ENCODE results near the gene TGM4.

TGM4 gene

DNA sequence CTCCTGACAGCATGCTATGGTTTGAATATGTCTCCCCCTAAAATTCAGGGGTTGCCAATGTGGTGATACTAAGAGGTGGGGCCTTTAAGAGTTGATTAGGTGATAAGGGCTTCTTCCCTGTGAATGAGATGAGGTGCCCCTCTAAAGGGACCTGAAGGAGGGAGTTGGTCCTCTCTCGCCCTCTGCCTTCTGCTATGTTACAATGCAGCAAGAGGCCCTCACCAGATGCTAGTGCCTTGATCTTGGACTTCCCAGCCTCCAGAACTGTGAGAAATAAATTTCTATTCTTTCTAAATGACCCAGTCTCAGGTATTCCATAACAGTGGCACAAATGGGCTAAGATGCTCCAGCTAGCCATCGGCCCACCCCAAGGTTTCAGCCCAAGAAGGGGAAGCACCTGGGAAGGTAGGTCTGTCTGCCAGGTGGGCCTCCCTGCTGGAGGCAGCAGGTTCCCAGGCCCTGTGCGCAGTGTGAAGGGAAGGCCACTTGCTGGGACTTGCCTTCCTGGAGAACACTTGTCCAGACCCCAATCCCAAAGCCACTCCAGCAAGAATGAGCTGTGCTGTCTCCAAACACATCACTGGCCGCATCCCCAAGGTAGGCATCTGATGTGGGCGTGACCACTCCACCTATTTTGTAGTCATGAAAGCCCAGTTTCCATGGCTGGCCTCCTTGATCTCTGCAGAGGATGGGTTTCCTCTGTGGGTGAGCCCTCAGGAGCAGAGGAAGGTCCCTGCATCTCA lies 9.0 kb downstream of the TGM4 start:
- DNase-seq, result no peak

DNA sequence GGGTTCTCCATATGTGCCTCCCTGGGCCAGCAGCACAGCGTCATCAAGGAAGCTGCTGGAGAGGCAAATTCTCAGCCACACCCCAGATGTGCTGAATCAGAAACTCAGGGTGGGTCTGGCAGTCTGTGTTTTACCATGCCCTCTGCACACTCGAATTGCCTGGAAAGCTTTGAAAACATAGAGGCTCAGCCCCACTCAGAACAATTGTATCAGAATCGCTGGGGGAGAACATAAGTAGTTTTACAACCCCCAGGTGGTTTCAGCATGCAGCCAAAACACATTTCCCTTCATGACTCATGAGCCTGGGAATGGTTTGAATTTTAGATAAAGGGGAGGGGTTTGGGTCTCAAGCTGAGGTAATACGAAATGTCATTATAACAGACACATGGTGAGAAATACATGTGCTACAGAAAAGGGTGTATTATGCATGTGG lies 9.6 kb downstream of the TGM4 start:
- DNase-seq, result no peak

DNA sequence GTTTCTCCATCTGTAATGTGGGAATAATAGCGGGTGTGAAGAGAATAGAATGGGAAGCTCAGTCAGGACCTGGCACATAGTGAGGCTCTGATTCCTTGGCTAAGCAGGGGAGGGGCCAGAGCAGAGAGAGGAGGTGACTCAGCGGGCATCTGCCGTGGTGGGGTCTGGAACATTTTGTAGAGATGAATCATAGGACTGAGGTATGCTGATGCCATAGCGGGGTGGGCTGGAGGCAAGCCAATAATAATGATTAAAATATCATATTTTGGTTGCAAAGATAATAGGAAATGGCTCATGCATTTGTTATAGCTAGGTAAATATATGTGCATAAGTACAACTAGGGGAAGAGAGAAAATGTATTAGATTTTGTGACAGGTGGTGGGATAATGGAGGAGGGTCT lies 11.2 kb downstream of the TGM4 start:
- no peak for DNase-seq

DNA sequence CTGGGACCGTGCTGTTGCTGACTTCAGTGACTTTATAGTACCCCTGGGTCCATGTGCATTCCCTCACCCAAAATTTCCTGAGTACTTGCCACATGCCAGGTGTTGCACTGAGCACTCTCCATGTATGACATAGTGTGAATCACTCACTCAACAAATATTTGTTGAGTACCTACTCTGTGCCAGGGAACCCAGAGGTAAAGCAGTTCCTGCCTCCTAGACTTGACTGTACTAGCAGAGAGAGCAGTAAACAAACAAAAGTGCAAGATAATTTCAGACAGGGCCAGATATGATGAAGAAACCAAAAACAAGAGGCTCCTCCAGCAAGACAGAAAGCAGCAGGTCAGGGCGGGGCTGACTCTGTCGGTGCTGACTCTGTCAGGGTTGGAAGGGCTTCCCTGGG lies 12.2 kb downstream of the TGM4 start:
- no peak for DNase-seq

DNA sequence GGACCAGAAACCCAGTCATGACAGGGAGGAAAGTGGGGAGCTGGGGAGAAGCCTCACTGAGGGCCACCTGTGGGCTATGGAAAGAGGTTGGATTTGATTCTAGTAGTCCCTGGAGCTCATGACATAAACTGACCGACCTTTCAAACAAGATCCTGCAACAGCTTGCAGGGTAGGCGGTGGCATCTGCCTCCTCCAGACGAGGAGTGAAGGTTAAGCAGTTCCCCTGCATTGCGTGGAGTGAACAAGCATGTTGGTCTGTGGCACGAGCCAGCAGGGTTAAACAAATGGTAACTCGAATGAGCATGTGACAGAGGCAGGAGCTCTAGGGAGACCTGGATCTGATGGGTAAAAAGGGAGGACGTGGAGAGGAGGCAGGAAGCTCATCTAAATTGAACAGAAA lies 12.7 kb downstream of the TGM4 start:
- no peak for DNase-seq

DNA sequence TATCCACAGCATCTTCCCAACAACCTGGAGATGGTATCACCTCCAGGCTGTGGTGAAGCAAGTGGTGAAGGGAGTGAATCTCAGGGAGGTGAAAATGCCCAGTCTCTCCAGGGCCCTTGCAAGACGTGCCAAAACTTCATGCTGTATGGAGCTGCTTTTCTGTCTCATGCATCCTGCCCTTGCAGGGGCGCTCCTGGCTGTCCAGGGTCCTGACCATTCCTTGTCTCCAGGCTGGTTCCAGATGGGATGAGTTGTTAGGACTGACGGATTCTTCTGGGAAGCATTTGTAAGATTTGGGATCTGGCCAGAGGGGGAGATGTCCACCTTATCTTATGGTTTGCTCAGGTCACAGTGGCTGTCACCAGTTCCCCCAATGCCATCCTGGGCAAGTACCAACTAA lies 15.8 kb downstream of the TGM4 start:
- DNase-seq, result no peak

DNA sequence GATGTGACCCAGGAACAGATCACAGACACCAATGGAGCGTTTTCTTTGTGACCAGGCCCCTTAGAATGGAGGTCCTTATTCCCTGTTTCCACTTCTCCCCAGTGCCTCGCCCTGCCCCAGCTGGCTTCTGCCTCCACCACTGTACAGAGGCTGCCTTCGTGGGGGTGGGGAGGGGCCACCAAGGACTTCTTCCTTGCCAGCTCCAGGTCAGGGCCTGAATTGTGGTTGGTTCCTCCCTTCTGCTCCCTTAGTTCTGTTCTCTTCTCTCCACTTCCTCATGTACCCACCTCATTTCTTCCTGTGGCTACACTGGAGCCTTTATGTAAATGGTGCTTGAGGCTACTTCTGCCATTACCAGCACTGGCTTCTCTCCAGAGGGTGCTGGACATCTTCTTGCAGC lies 16.4 kb downstream of the TGM4 start:
- no peak for DNase-seq

DNA sequence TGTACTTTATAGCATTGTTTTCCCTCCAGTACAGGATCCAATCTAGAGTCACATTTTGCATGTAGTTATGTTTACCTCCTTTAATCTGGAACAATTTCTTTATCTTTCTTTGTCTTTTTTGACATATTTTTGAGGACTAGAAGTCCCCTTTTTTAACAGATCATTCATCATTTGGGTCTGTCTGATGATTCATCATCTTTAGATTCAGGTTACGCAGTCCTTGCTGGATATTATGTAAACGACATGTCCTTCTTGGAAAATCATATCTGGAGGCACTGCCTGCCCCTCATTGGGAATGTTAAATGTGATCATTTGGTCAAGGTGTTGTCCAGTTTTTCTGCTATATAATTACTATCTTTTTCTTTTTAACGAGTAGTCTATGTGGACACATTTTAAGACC lies 18.3 kb downstream of the TGM4 start:
- no peak for DNase-seq

DNA sequence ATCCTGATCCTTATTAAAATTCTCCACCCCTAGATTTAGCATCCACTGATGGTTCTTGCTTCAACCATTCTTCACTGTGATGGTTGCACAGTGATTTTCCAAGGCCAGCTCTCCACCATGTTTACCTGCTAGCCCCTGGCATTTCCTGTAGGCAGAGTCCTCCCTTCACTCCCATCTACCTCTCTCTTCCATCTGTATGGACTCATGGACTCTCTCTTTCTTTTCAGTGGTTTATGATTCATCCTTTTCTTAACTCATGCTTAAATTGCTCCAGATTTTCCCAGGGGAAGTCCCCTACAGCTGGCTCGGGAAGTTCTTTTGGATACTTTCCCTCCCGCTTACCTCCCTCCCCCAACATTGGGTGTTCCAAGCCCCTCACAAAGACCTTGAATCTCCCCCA lies 18.7 kb downstream of the TGM4 start:
- DNase-seq, result no peak

DNA sequence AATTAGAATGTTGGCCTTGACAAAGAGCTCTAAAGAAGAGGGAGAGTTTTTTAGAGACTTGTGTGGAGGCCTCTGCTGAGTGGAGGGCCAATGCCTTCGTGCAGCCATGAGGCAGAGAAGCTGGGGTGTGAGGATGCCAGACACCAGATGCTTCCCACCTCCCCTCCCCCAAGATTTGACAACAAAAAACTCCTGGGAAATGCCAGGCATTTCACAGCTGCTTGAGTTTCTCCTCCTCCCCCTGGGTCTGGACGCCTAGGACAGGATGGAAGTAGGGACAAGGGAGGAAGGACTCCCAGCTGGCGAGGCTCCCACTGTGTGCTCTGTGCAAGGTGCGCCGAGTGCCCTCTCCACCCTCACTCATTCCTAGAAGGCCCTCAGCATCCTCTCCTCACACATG lies 20.1 kb downstream of the TGM4 start:
- DNase-seq, result no peak

DNA sequence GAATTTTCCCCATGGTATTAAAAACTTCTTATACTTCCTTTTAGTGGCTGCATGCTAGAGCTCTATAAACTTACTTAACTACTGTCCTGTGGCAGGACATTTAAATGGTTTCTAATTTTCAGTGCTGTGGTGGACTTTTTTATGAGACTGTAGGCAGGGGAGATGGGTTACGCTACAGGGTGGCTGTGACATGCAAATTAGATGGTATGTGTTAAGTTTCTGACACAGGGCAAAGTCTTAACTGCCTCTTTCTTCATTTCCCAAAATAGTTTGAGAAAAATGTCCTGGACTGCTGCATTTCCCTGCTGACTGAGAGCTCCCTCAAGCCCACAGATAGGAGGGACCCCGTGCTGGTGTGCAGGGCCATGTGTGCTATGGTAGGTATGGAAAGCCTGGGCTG lies 22.0 kb downstream of the TGM4 start:
- DNase-seq, result no peak

DNA sequence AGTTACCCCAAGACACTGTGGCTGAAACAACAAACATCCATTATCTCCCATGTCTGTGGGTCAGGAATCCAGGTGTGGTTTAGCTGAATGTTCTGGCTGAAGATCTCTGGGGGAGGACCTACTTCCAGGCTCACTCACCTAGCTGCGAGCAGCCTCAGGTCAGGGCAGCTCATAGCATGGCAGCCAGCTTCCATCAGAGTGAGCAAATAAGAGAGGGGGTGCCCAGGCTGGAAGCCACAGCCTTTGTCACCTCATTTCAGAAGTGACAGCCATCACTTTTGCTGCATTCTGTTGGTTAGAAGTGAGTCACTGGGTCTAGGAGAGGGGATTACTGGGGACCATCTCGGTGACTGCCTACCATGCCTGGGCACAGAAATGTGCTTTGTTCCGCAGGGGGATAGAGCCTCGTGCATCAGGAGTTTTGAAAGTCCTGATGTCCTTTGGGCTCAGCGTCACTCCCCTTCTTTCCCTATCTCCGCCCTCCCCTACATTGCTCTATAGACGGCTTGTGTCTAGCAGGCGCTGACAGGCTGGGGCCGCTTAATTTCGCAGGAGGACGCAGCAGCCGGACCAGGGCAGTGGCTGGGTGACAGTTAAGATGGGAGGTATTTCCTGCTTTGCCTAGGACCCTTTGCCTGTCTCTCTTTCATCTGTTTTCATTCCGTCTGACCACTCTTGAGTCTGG lies 25.4 kb downstream of the TGM4 start:
- no peak for DNase-seq

DNA sequence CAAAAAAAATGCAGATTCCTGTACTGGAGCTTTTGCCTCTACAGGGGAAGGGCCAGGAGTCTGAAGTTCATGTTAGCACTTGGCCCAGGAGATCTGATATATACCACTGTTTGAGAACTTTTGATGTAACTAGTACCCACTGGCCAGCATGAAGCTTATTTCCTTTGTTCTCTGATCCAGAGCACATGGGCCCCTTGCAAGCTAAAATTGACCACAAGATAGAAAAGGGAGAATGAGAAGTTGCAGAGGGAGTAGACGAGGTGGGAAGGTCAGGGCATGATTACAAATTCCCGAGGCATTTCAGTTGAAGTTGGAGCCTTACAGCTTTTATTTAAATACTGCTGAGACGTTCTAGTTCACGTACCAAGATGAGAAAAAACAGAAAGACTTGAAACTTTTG lies 28.2 kb downstream of the TGM4 start:
- no peak for DNase-seq

DNA sequence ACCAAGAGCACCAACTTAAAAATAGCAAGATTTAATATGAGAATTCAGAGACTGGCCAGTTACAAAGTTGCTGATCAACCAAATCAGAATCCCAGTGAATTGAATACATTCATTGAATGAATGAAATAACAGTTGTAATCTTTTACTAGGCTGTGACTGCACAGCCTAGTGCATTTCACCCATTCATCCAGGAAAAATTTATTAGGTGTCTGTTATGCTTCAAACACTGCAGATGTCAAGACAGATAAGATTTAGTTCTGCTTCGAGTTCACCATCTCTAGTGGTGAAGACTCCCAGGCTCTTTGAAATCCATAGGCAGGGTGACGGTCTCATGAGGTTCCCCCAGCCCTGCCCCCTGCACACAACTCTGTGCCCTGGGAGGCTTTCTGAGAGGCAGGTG lies 28.9 kb downstream of the TGM4 start:
- DNase-seq, result no peak

DNA sequence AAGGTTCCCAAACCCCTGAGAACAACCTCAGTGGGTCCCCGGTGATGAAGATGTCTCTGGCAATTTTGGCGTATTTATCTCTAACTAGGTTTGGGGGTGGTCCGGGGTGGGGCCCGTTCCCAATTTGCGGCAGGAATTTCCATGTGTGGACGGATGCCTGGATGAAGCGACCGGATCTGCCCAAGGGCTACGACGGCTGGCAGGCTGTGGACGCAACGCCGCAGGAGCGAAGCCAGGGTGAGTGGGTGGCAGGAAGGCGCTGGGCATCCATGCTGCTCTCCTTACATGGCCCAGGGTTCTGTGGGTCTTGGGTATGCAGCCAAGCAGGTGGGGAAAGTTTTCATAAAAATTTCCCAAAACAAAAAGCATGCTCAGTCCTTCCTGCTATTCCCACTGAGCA lies 29.3 kb downstream of the TGM4 start:
- DNase-seq, result no peak

DNA sequence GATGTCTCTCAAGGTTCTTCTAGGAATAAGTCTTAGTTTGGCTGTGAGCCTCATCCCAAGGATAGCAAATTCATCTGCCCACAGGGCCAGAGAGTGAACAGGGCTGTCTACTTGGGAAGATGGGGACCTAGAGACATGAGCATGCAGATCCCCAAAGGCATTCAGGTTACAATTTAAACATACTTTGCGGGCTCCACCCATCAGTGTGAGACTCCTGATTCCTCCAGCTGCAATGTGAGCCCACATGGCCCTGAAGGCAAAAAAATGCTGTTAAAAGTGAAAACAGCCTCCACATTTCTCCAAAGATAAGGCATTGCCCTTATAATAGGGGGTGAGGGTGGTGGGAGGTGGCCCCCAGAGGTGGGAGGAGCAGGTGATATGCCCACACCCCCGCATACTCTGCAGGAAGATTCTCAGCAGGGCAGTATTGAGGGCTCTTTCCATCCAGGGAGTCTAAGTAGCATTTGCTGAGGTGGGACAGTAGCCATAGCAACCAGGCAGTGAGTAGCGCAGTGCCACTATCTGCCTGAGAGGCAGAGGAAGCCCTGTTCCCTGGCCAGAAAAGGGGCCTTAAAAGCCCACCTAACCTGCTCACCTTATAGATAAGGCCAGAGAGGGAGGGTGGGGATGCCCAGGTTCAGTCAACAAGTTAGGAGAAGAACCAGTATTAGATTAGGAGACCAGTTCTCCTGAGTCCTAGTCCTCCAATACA lies 31.2 kb downstream of the TGM4 start:
- no peak for DNase-seq

DNA sequence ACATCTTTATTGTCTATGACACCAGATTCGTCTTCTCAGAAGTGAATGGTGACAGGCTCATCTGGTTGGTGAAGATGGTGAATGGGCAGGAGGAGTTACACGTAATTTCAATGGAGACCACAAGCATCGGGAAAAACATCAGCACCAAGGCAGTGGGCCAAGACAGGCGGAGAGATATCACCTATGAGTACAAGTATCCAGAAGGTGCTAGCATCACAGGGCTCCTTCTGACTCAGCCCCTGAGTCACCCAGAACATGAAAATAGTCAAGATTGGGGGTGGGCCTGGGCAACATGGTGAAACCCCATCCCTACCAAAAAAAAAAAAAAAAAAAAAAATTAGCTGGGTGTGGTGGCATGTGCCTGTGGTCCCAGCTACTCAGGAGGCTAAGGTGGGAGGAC lies 32.6 kb downstream of the TGM4 start:
- no peak for DNase-seq

DNA sequence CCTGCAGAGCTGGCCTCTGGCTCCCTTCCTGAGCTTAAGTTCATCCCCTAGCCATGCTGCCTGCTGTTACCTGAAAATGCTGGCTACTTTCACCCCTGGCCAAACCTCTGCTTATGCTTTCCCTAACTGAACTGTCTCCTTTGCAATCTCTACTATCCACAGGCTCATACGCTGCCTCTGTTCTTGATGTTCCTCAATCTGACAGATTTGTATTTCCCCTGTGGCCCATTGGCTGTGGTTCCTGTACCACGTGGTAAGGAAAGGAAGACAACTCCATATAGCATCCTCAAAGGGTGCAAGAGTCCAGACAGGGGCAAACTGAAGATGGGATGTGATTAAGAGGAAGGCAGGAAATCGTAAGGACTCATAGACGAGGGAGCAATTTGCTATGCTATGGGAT lies 33.2 kb downstream of the TGM4 start:
- no peak for DNase-seq

DNA sequence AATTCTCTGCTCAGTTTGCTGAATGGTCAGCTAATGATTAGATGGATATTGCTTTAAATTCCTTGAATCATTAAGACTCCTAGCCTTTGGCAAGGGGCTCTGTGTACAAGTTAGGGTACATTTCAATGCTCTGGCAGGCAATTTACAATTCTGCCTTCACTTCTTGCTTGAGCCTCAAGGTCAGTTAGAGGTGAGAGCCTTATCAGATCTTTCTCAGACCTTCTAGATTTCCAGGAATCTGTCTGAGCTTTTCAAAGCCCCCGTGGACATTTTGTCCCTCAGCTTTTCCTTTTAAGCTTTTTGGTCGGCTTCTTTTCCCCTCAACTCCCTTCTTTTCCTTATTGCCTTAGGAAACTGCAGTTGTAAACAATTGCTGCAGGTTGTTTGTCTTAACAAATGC lies 34.7 kb downstream of the TGM4 start:
- no peak for DNase-seq

DNA sequence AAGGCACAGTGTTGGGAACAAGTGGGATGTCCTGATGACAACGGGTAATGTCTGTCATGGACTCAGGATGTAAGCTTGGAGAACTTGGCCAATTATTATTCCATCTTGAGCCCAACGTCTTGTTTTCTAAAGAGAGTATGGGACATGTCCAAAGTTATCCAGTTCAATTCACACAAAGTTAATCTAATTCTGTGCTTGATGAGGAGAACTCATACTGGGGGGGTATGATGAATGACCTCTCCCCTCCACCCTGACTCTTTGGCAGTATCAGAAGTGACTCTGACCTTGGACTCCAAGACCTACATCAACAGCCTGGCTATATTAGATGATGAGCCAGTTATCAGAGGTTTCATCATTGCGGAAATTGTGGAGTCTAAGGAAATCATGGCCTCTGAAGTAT lies 36.3 kb downstream of the TGM4 start:
- no peak for DNase-seq

DNA sequence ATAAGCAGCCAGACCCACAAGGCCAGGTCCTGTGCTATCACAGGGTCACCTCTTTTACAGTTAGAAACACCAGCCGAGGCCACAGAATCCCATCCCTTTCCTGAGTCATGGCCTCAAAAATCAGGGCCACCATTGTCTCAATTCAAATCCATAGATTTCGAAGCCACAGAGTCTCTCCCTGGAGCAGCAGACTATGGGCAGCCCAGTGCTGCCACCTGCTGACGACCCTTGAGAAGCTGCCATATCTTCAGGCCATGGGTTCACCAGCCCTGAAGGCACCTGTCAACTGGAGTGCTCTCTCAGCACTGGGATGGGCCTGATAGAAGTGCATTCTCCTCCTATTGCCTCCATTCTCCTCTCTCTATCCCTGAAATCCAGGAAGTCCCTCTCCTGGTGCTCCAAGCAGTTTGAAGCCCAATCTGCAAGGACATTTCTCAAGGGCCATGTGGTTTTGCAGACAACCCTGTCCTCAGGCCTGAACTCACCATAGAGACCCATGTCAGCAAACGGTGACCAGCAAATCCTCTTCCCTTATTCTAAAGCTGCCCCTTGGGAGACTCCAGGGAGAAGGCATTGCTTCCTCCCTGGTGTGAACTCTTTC lies 39.6 kb downstream of the TGM4 start:
- peak; percentile 14 for DNase-seq

DNA sequence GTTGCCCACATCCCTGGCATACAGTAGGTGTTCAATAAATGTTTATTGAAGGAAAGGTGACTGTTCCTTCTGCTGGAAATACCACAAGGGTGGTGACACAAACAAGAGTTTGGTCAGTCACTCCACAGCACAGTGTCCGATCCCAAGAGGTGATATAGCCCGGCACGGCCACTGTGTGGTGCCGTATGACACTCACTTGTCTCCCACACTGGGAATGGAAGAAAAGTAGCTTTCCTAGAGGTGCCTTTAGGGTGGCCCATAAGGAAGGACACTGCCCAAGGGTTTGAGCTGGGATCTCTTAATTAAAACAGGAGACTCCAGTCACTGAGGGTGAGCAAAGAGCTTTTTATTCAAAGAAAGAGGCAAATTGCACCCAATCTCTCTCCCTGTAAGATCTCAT lies 40.5 kb downstream of the TGM4 start:
- no peak for DNase-seq

DNA sequence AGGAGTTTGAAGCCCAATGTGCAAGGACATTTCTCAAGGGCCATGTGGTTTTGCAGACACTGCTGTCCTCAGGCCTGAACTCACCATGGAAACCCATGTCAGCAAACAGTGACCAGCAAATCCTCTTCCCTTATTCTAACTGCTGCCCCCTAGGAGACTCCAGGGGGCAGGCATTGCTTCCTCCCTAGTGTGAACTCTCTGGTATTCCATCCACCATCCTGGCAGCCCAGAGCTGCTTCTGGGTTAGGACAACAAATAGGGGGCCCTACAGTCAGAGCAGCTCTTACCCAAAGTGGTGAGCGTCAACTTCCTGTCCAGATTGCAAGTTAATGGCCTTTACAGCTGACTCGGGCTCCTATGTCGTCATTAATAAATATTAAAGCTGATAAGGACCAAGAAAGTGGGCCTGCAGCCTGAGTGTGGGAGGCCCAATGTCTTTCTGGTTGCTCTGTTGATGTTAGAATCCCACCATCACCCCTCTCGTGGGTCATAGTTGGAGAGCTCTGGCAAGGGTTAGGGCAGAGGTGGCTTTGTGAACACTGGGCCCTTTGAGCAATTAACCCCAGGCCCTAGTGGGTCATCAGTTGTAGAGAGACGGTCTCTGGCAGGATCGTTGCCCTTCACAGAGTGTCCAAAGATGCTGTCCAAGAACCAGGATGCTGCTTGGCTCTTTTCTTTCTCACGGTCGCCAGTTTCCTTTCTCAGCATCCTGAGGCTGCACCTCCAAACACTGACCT lies 41.5 kb downstream of the TGM4 start:
- DNase-seq, result no peak
